Measurements from ENCODE around the gene LKAAEAR1.

LKAAEAR1 gene

GRCh38 chr20:64074963-64075362, 9.2 kb downstream of the LKAAEAR1 start:
- Histone ChIP-seq H3K4me2 (ENCODE audit: insufficient read depth, low read length) (no peak overlapping the region), H3K27ac (ENCODE audit: low read length) (no peak overlapping the region), H3K9ac (ENCODE audit: low read depth, low read length) (no peak overlapping the region), H3K9me3 (ENCODE audit: insufficient read depth, low read length, severe bottlenecking) (no peaks in the 10 kb centered on the region), H3K36me3 (ENCODE audit: insufficient read depth, low read length) (peaks cover 36% of the 10 kb centered on the region), H3K79me2 (ENCODE audit: insufficient read depth, low read length) (peaks cover 12% of the 10 kb centered on the region), H4K20me1 (ENCODE audit: insufficient read depth, low read length) (peaks cover 31% of the 10 kb centered on the region), H3K4me3 (ENCODE audit: low read depth in 1 of 2, low read length in 2 of 2) (no peak overlapping the region), H2AFZ (ENCODE audit: low read depth, low read length) (no peak overlapping the region), H3K4me1 (ENCODE audit: insufficient read depth, low read length) (peaks cover 17% of the 10 kb centered on the region), H3K27me3 (ENCODE audit: insufficient read depth, low read length, poor library complexity) (no peaks in the 10 kb centered on the region)
- DNase-seq (no peak), ATAC-seq (ENCODE audit: insufficient read depth, low read depth) (no peak)
- TF ChIP-seq EZH2 (IDR thresholded peaks at IDR 0.05; ENCODE audit: borderline replicate concordance, low read depth, low read length, severe bottlenecking): no peak
- no peak for TF ChIP-seq CTCF (IDR thresholded peaks at IDR 0.05; ENCODE audit: borderline replicate concordance, extremely low read depth, low read length, poor library complexity, severe bottlenecking)

- Histone ChIP-seq H3K27me3 (ENCODE audit: insufficient read depth, low read length, poor library complexity) (no peaks in the 10 kb centered on the region), H3K4me1 (ENCODE audit: insufficient read depth, low read length) (peaks cover 16% of the 10 kb centered on the region)
Observed at GRCh38 chr20:64074184-64074789, 9.9 kb downstream of the LKAAEAR1 start.

DNA sequence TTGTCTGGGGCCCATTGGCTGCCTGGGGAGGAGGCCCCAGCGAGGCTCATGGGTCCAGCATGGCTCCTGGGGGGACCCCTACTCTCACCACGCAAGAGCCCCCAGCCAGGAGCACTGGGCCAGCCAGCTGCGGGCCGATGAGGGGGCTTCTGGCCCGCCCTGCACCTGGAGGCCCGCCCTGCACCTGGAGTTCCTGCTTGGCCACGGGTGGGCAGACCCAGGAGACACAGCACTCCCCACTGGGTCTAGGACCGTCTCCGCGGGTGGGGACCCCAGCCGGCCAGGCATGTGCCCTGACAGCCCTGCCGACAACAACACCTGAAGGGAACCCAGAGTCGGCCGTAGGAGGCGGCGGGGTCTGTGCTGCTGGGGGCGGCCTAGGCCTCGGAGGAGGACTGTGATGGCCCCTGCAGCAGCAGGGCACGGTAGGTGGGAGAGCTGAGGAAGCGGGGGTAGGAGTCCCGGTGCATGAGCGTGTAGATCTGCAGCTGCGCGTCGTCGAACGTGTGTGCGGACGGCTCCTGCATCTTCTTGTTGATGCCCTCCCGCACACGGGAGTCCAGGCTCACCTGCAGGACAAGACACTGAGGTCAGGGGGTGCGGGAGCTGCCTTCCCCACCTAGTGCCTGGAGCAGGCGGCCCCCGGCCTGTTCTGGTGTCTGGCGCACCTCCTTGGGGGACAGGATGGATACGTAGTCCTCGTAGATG, 10.6 kb downstream of the LKAAEAR1 start:
- no peak for TF ChIP-seq EZH2 (IDR thresholded peaks at IDR 0.05; ENCODE audit: borderline replicate concordance, low read depth, low read length, severe bottlenecking)
- no peak for TF ChIP-seq CTCF (IDR thresholded peaks at IDR 0.05; ENCODE audit: borderline replicate concordance, extremely low read depth, low read length, poor library complexity, severe bottlenecking)
- Histone ChIP-seq H3K36me3 (ENCODE audit: insufficient read depth, low read length) (peaks cover 36% of the 10 kb centered on the region), H3K4me1 (ENCODE audit: insufficient read depth, low read length) (peaks cover 10% of the 10 kb centered on the region), H3K79me2 (ENCODE audit: insufficient read depth, low read length) (peaks cover 6% of the 10 kb centered on the region), H3K4me3 (ENCODE audit: low read depth in 1 of 2, low read length in 2 of 2) (no peak overlapping the region), H4K20me1 (ENCODE audit: insufficient read depth, low read length) (peaks cover 37% of the 10 kb centered on the region), H2AFZ (ENCODE audit: low read depth, low read length) (no peak overlapping the region), H3K27ac (ENCODE audit: low read length) (no peak overlapping the region), H3K27me3 (ENCODE audit: insufficient read depth, low read length, poor library complexity) (no peaks in the 10 kb centered on the region), H3K9ac (ENCODE audit: low read depth, low read length) (no peak overlapping the region), H3K9me3 (ENCODE audit: insufficient read depth, low read length, severe bottlenecking) (no peaks in the 10 kb centered on the region), H3K4me2 (ENCODE audit: insufficient read depth, low read length) (no peak overlapping the region)
- DNase-seq: no peak
- ATAC-seq (ENCODE audit: insufficient read depth, low read depth): no peak

More at GRCh38 chr20:64074184-64074789, 9.9 kb downstream of the LKAAEAR1 start:
- Histone ChIP-seq H3K9me3 (ENCODE audit: insufficient read depth, low read length, severe bottlenecking) (no peaks in the 10 kb centered on the region), H3K27ac (ENCODE audit: low read length) (no peak overlapping the region), H3K9ac (ENCODE audit: low read depth, low read length) (no peak overlapping the region), H3K79me2 (ENCODE audit: insufficient read depth, low read length) (peaks cover 12% of the 10 kb centered on the region), H3K36me3 (ENCODE audit: insufficient read depth, low read length) (peaks cover 36% of the 10 kb centered on the region), H3K4me3 (ENCODE audit: low read depth in 1 of 2, low read length in 2 of 2) (no peak overlapping the region), H3K4me2 (ENCODE audit: insufficient read depth, low read length) (no peak overlapping the region), H4K20me1 (ENCODE audit: insufficient read depth, low read length) (peaks cover 35% of the 10 kb centered on the region), H2AFZ (ENCODE audit: low read depth, low read length) (no peak overlapping the region)
- TF ChIP-seq CTCF (IDR thresholded peaks at IDR 0.05; ENCODE audit: borderline replicate concordance, extremely low read depth, low read length, poor library complexity, severe bottlenecking): no peak
- TF ChIP-seq EZH2 (IDR thresholded peaks at IDR 0.05; ENCODE audit: borderline replicate concordance, low read depth, low read length, severe bottlenecking): no peak
- DNase-seq: no peak
- ATAC-seq (ENCODE audit: insufficient read depth, low read depth): no peak
